GM12874 (cell line): ENCODE data around the gene RBP5.

Experiments
- TF ChIP-seq, protein P1 (sequence below): IDR thresholded peaks from 2 replicates; pipeline ENCODE4 v1.5.1; 2011; ENCODE audit warnings: low read depth, mild to moderate bottlenecking, control low read depth, low read length, moderate library complexity; ENCODE audit not compliant: insufficient read depth

Gene RBP5

GRCh38 chr12:7144414-7145120 lies 15.9 kb upstream of the RBP5 start:
- TF ChIP-seq, protein P1, sequence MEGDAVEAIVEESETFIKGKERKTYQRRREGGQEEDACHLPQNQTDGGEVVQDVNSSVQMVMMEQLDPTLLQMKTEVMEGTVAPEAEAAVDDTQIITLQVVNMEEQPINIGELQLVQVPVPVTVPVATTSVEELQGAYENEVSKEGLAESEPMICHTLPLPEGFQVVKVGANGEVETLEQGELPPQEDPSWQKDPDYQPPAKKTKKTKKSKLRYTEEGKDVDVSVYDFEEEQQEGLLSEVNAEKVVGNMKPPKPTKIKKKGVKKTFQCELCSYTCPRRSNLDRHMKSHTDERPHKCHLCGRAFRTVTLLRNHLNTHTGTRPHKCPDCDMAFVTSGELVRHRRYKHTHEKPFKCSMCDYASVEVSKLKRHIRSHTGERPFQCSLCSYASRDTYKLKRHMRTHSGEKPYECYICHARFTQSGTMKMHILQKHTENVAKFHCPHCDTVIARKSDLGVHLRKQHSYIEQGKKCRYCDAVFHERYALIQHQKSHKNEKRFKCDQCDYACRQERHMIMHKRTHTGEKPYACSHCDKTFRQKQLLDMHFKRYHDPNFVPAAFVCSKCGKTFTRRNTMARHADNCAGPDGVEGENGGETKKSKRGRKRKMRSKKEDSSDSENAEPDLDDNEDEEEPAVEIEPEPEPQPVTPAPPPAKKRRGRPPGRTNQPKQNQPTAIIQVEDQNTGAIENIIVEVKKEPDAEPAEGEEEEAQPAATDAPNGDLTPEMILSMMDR, result peak; percentile 23; the same call in 1 of the 2 replicates

GRCh38 chr12:7143564-7143963 lies 14.9 kb upstream of the RBP5 start:
- TF ChIP-seq, protein P1, result no peak

DNA sequence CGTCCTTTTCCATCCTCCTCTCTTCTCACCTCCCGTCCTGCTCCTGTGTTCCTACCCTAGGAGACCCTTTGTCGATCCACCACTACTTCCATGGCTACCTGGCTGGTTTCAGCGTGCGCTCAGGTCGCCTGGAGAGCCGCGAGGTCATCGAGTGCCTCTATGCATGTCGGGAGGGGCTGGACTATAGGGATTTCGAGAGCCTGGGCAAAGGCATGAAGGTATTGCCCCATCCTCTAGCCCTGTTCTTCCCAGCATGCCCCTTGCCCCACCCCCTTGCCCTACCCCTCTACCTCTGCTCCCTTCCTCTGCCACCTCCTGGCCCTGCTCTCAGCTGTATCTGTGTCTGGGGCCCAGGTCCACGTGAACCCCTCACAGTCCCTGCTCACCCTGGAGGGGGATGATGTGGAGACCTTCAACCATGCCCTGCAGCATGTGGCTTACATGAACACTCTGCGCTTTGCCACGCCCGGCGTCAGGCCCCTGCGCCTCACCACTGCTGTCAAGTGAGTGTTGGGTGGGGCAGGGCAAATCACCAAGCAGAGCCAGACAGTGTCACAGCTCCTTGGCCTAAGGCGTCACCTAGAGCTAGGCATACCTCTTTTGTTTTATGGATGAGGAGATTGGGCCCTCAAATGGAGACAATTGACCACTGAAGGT lies 14.2 kb upstream of the RBP5 start:
- TF ChIP-seq, protein P1, result no peak

DNA sequence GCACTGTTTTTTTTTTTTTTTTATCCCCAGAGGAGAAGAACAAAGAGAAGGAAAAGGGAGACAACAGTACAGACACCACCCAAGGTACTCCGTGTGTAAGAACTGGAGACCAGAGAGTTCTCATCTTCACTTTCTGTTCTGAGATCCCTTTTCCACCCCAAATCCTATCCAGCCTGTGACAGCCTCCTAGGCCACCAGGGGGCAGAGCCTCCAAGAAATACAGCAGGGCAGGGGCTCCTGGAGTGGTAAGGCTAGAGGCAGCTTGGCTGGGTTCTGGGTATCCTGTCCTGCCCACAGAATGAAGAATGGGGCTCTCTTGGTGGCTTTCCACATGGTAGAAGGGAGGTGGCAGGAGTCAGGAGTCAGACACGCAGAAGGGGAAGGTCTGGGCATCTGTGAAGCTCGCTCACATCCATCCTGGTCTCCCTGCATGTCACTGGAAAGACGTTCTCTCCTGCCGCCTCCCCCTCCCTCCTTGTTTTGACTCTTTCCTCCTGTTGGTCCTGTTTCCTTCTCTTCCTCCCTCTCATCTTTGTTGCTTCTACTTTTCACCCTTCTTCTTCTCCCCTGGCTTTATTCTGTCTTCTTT lies 13.5 kb upstream of the RBP5 start:
- TF ChIP-seq, protein P1, result peak; percentile 69

DNA sequence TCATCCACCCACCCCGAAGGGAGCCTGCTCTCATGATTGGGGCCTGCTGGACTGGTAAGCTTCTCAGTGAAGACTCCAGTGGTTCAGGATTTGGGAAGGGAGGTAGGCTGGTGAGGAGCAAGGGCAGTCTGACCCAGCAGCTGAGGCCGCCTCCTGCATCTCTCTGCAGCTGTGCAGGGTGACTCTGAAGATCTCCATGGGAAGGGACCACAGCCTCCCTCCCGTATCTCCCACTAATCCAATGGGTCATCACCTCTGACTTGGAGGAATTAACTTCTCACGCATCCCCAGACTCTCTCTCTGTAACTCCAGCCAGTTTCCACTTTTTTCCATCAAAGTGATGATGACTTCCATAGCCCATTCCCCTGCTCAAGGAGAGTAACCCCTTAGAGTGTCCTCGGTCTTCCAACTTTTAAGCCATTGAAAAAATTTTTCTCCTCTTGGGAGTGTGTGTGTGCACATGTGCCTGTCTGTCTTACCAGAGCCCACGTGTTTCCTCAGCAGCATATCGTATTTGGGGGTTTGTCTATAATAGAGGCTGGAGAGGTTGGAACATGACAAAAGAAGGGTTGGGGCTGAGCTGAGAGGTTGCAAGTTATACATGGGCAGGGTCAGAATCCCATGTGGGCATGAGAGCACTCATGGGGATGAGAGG lies 12.8 kb upstream of the RBP5 start:
- TF ChIP-seq, protein P1, result no peak

DNA sequence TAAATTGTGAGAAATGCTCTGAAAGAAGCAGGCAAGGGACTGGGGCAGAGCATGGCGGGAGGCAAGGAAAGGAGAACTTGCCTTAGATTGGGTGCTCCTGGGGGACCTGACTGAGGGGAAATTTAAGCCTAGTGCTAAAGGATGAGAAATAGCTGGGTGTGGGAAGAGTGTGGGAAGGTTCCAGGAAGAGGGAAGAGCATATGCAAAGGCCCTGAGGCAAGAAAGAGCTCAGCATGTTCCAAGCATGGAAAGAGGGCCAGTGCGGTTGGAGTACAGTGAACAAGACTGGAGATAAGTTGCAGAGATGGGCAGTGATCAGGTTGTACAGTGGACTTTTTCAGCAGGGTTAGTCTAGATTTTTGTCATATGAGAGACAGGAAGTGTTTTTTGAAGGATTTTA lies 10.5 kb upstream of the RBP5 start:
- TF ChIP-seq, protein P1, result no peak

- TF ChIP-seq, protein P1, result no peak
Measured at GRCh38 chr12:7137908-7138307, 9.2 kb upstream of the RBP5 start.
